ENCODE results near the gene PLB1.
A peak's percentile ranks its signal among the peaks of the same experiment; 100 is the strongest.

The PLB1 gene

DNA sequence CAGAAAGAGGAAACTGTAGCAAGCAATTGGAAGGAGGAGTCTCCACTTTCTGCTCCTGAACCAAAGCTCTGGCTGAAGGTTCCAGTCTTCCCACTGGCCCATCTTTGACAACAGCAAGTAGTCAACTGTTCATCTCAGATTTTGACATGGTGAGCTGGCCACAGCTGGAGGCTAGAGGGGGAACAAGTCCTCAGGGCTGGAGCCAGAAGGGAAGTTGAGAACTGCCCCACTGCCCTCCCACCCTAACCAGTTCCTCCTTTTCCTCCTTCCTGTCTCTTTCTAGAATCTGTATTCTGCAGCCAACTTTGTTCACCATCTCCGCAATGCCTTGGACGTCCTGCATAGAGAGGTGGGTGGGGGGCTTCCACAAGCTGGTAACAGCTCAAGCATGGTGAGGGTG, 105.8 kb downstream of the PLB1 start:
- peaks cover 14% of the 10 kb centered on the region for H3K4me1 ChIP-seq (ENCODE audit: insufficient read depth, low read length, poor library complexity, severe bottlenecking)
- H3K36me3 ChIP-seq (ENCODE audit: insufficient read depth, low read length) = no peaks in the 10 kb centered on the region
- H3K79me2 ChIP-seq (ENCODE audit: insufficient read depth, low read length) = no peaks in the 10 kb centered on the region
- H3K4me3 ChIP-seq (ENCODE audit: low read length, poor library complexity, severe bottlenecking) = no peak overlapping the region
- TF ChIP-seq, protein P1, sequence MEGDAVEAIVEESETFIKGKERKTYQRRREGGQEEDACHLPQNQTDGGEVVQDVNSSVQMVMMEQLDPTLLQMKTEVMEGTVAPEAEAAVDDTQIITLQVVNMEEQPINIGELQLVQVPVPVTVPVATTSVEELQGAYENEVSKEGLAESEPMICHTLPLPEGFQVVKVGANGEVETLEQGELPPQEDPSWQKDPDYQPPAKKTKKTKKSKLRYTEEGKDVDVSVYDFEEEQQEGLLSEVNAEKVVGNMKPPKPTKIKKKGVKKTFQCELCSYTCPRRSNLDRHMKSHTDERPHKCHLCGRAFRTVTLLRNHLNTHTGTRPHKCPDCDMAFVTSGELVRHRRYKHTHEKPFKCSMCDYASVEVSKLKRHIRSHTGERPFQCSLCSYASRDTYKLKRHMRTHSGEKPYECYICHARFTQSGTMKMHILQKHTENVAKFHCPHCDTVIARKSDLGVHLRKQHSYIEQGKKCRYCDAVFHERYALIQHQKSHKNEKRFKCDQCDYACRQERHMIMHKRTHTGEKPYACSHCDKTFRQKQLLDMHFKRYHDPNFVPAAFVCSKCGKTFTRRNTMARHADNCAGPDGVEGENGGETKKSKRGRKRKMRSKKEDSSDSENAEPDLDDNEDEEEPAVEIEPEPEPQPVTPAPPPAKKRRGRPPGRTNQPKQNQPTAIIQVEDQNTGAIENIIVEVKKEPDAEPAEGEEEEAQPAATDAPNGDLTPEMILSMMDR (conservative IDR thresholded peaks at IDR 0.05; ENCODE audit: low read length) = no peak
- no peak for TF ChIP-seq EZH2phosphoT487 (IDR thresholded peaks at IDR 0.05; ENCODE audit: borderline replicate concordance)
- H3K9me3 ChIP-seq (ENCODE audit: insufficient read depth, low read depth, low read length) = no peaks in the 10 kb centered on the region
- H3F3A ChIP-seq (ENCODE audit: low read depth) = no peaks in the 10 kb centered on the region
- H3K4me2 ChIP-seq (ENCODE audit: low read depth, low read length, poor library complexity, severe bottlenecking) = no peak overlapping the region
- no peak overlapping the region for H3K9ac ChIP-seq (ENCODE audit: low read depth, low read length, poor library complexity, severe bottlenecking)
- no peaks in the 10 kb centered on the region for H3K9me2 ChIP-seq (replicated peaks; ENCODE audit: low read depth, low read length)
- H3K27me3 ChIP-seq (ENCODE audit: insufficient read depth, low read length, poor library complexity, severe bottlenecking) = no peaks in the 10 kb centered on the region
- no peak overlapping the region for H2AFZ ChIP-seq (ENCODE audit: low read length)
- no peaks in the 10 kb centered on the region for H4K20me1 ChIP-seq (ENCODE audit: insufficient read depth, low read length, poor library complexity, severe bottlenecking)

DNA sequence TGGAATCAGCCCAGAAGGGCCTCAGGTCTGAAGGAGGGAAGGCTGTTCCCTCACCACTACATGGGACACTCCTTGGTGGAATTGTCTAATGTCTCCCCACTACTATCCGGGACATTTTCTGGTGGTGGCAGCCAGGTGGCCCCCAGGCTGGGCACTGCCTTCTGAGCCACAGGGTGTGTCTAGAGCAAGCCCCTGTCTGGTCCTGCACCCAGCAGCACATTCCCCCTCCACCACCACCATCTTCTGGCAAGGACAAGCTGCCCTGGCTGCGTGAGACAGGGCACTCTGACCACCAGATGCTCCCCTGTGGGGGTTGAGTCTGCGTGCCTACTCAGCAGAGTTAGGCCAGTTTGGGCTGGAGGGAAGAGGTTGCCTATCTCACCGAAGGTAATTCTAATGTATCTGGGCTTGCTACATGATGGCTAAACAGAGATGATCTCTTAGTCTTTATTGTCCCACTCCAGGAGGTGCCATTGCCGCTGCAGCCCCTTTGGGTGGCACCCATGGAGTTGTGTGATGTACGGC, 106.3 kb downstream of the PLB1 start:
- Histone ChIP-seq H3K36me3 (ENCODE audit: insufficient read depth, low read length) (no peaks in the 10 kb centered on the region), H3K4me2 (ENCODE audit: low read depth, low read length, poor library complexity, severe bottlenecking) (no peak overlapping the region), H4K20me1 (ENCODE audit: insufficient read depth, low read length, poor library complexity, severe bottlenecking) (no peaks in the 10 kb centered on the region), H2AFZ (ENCODE audit: low read length) (no peak overlapping the region), H3K4me1 (ENCODE audit: insufficient read depth, low read length, poor library complexity, severe bottlenecking) (peaks cover 14% of the 10 kb centered on the region), H3K4me3 (ENCODE audit: low read length, poor library complexity, severe bottlenecking) (no peak overlapping the region), H3K27me3 (ENCODE audit: insufficient read depth, low read length, poor library complexity, severe bottlenecking) (no peaks in the 10 kb centered on the region), H3K9ac (ENCODE audit: low read depth, low read length, poor library complexity, severe bottlenecking) (no peak overlapping the region), H3K9me3 (ENCODE audit: insufficient read depth, low read depth, low read length) (no peaks in the 10 kb centered on the region), H3F3A (ENCODE audit: low read depth) (no peaks in the 10 kb centered on the region), H3K79me2 (ENCODE audit: insufficient read depth, low read length) (no peaks in the 10 kb centered on the region), H3K9me2 (replicated peaks; ENCODE audit: low read depth, low read length) (no peaks in the 10 kb centered on the region)
- TF ChIP-seq, protein P1 (conservative IDR thresholded peaks at IDR 0.05; ENCODE audit: low read length) = no peak
- no peak for TF ChIP-seq EZH2phosphoT487 (IDR thresholded peaks at IDR 0.05; ENCODE audit: borderline replicate concordance)

DNA sequence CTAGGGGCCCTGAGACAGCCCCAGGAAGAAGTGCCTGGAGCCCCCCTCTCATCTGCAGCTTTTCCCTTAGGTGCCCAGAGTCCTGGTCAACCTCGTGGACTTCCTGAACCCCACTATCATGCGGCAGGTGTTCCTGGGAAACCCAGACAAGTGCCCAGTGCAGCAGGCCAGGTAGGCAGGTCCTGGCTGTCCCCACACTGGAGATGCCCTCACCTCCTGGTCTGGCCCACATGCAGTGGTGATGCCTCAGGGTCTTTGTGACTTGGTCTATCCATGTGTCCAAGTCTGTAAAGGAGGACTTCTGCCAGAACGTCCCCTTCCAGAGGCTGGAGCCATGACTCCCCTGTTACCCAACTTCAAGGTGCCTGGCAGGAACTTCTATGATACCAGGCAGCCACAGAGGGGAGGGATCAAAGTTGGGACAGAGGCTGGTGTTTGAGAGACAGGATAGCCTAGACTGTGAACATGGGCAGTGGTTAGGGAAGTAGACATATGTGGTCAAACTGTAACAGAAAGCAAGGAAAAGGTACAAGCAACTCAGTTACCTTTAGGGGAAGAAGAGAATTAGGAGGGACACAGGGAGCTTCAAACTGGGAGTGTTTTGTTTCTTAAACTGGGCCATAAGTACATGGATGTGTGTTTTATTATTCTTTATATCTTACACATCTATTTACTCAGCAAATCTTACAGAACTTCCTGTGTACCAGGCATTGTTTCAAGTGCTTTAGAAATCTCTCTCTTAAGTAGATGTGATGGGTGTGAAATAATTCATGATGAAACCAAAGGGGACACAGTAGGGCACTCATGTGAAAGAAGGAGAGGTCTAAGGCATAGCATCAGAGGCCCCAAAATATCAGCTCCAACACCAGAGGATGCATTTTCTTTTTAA, 107.1 kb downstream of the PLB1 start:
- Histone ChIP-seq H3K27me3 (ENCODE audit: insufficient read depth, low read length, poor library complexity, severe bottlenecking) (no peaks in the 10 kb centered on the region), H3F3A (ENCODE audit: low read depth) (no peaks in the 10 kb centered on the region), H3K9me3 (ENCODE audit: insufficient read depth, low read depth, low read length) (no peaks in the 10 kb centered on the region), H4K20me1 (ENCODE audit: insufficient read depth, low read length, poor library complexity, severe bottlenecking) (no peaks in the 10 kb centered on the region), H3K9ac (ENCODE audit: low read depth, low read length, poor library complexity, severe bottlenecking) (no peak overlapping the region), H3K4me3 (ENCODE audit: low read length, poor library complexity, severe bottlenecking) (no peak overlapping the region), H3K79me2 (ENCODE audit: insufficient read depth, low read length) (no peaks in the 10 kb centered on the region), H3K4me1 (ENCODE audit: insufficient read depth, low read length, poor library complexity, severe bottlenecking) (peaks cover 14% of the 10 kb centered on the region), H3K4me2 (ENCODE audit: low read depth, low read length, poor library complexity, severe bottlenecking) (peak overlapping the region; percentile 31), H3K9me2 (replicated peaks; ENCODE audit: low read depth, low read length) (no peaks in the 10 kb centered on the region), H3K36me3 (ENCODE audit: insufficient read depth, low read length) (no peaks in the 10 kb centered on the region), H2AFZ (ENCODE audit: low read length) (peak overlapping the region; percentile 66)
- no peak for TF ChIP-seq EZH2phosphoT487 (IDR thresholded peaks at IDR 0.05; ENCODE audit: borderline replicate concordance)
- TF ChIP-seq, protein P1 (conservative IDR thresholded peaks at IDR 0.05; ENCODE audit: low read length) = no peak
